Left hindlimb (tissue), 1 donor: ENCODE measurements around the gene DDX3Y.
A peak's percentile ranks its signal among the peaks of the same experiment; 100 is the strongest.

Source experiments
- DNase-seq: peaks from one replicate; pipeline ENCODE4 v3.0.0-alpha.2; 2018

Gene DDX3Y

DNA sequence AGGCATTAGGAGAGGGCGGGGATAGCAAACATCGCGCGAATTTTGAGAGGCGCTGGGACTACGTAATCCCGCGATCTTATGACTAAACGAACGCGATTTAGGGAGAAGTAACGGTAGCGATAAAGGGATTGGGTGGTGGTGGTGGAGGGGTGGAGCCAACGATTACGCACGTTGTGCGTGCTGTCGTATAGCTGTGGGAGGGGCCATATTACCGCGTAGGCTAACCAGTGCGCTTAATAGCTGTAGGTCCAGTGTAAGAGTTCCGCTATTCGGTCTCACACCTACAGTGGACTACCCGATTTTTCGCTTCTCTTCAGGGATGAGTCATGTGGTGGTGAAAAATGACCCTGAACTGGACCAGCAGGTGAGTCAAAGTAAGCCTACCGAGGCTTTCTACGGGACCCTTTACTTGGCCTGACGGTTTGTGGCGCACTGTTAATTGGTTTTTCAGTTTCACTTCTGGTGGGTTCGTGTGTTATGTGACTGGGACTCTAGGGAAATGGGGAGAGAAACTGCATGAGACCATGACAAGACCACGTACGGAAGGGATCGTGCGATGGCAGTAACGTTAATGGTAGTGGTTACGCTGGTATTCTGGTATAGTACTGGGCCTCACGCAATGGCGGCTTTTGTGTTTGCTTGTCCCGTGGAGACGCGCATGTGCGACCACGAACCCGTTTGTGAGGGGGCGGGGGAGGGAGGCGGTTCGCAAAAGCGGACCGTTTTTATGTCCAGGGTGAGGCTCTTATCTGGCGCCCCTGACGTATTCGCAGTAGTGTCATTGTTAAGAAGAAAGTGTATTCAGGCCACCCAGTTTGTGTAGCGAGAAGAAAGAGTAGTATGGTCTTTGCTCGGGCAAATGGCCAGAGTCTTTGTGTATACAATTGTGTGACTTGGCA, at the start of gene DDX3Y:
TSS of gene DDX3Y (plus strand) at position 251 of the 899 bp plus-strand sequence. CDS start at position 320, 69 bp downstream.
- DNase-seq, result peak; percentile 91

DNA sequence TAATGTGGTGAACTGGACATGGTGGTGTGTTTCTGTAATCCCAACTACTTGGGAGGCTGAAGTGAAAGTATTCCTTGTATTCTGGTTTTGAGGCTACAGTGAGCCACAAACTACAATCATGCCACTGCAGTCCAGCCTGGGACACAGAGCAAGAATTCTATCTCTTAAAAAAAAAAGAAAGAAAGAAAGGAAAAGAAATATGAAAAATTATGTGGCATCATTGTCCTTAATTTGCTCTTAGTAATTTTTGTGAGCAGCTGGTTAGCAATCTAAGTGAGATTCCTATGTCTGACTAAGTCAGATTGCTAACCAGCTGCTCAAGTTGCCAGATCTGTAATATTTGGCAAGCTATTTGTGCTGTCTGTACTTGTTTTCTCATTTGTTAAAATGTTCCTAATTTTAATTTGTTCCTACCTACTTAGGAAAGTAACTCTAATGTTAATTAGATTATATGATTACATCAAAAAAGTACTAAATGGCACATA, 48.8 kb upstream of the DDX3Y start:
- DNase-seq, result no peak

DNA sequence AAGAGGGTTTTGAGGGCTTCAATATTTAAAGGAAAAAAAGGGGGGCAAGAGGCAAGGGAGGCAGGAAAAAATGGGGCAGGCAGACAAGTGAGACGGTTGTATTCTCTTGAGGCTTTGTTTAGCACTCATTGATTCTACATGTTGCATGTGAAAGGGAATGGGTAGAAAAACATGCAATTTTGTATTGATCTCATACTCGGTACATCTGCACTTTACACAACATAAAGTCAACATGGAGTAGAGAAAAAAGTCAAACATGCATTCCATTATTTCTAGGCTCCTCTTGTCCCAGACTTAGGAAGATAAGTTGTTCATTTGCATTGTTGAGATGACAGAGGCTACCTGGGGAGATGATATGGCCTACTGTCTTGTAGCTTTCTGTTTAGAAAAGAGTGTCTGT, 36.7 kb upstream of the DDX3Y start:
- no peak for DNase-seq

DNA sequence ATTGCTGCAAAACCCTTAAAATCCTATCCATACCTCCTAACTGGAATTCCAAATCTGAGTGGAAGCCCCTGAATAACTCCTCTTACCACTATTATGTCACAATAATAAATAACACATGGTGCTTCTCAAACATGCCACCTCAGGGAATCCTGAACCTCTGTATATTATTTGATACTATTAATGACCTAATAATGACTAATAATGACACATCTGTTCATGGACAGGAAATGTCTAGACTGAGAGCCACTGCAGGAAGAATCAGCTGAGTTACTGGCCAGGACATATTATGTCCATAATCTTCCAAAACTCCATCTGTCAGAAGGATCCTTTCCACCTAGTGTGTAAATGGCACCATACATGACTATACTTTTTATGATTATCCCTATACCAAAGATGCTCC, 7.7 kb upstream of the DDX3Y start:
- no peak for DNase-seq

DNA sequence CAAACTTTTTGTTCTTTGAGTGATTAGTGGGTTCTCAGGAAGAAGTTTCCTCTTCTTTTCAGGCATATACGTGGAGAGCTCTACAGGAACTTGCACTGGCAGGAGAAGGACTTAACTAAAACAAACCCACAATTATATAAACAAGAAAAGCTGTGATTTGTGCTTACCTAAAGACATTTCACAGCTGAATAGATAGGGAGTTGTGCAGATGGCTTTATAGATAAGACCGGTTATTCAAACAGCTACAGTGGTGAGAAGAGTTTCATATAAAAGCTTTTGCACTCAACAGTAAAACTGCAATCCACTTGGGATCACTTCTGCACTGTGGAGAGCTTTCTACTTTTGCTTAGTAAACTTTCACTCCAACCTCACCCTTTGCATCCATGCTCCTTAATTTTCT, 6.1 kb upstream of the DDX3Y start:
- DNase-seq, result no peak

DNA sequence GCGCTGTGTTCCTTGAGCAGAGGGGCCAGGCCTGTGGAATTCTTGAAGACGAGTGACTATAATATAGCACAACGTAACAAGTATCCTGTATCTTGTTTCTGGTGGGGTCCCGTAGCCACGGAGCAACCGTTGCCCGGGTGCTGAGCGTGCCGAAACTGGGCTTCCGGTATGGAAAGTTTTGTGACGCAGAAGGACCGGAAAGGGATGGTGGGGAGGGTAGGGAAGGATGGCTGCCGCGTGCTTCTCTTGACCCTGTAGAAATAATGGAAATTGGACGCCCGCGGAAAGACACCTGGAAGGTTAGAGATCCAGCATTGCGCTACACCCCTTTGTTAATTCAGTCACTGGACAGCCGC, 827 bp downstream of the DDX3Y start:
- peak; percentile 87 for DNase-seq

DNA sequence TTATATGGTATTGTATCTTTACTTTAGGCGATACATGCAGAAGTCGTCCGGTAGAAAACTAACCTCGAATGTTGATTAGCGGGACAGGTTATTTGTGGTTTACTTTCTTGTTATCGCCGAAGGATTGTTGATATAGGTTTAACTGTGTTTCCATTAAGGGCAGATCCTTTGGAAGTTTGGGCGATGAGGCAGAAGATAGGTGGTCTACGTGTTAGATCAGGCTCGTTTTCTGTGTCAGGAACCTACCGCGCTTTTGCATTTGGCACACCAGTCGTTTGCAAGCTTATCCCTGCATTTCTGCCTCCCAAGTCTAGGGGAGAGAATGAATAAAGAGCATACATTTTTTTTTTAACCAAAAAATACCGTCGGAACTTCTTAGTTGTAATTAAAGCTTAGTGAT, 1.2 kb downstream of the DDX3Y start:
- no peak for DNase-seq

DNA sequence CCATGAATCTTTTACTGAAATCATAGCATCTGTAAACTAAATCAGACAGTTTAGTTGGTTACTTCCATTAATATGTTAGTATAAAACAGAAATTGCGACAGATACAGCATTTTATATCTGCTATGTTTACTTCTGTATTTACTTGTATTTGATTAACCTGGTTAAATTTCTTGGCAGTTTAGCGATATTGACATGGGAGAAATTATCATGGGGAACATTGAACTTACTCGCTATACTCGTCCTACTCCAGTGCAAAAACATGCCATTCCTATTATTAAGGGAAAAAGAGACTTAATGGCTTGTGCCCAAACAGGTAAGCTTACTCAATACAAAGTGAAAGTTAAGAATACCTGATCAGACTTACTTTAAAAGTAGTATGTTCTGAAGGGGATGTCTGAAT, 8.9 kb downstream of the DDX3Y start:
- no peak for DNase-seq

DNA sequence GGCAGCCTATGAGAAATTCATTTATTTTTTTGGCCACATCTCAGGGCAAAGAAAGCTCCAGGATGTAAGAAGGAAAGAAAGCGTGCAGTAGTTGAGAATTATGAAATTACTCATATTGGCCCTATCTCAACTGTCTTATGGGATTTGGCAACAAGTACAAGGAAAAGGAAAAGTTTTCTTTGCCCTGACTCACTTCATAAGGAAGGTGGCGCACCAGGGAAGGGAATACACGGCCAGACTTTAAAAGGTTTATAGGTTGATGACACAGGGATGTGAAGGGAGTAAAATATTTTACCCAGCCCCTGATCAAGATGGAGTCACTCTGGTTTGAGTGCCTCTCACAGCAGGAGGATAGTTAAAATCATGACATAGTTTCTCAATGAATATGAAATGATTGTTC, 23.4 kb downstream of the DDX3Y start:
- DNase-seq, result no peak

DNA sequence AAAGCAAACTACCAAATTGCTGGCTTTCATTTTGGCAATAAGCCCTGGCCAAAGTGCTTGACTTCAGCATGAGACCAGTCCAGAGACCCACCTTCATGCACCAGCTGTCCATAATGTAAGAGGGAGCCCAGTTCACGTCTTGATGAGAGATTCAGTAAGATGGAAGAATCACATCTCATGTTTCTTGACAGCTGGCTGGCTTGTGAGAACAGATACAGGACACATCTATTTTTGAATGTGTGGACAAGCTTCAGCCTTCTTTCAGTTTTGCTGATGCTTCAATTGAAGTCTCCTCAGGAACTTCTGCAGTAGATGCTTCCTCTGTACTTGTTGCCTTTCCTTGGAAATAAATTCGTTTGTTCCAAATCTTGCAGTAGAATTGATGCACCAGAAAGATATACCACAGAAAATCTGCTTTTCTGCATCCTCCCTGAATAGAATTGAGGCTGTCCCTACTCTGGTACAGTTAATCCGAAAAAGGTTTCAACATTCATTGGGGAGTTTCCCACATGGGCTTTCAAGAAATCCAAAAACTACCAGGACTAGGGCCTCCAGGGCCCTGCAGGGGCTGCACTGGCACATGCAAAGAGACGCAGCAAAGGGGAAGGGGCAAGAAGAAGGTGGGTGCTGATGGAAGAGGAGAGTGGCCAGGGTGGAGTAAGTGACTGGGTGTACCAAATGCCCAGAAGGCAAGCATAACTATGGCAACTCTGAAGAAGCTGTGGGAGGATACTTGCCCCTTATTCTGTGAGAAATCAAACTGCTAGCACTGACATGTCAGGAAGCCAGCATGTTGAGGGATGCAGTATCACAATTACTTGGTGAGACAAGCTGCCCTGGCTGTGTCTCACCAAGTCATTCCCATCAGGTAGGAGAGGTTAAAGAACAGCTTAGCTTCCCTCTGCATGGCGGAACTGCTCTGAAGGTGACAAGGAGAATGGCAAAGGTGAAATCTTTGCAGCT, 37.3 kb downstream of the DDX3Y start:
- DNase-seq, result no peak
